Measurements from ENCODE around the gene SRP68.
A peak's percentile ranks its signal among the peaks of the same experiment; 100 is the strongest.
"Not testable (repeated sequence)": the region's sequence is repeated elsewhere in the genome, so short reads cannot be mapped to it uniquely, and the experiment has no call there.

The SRP68 gene

DNA sequence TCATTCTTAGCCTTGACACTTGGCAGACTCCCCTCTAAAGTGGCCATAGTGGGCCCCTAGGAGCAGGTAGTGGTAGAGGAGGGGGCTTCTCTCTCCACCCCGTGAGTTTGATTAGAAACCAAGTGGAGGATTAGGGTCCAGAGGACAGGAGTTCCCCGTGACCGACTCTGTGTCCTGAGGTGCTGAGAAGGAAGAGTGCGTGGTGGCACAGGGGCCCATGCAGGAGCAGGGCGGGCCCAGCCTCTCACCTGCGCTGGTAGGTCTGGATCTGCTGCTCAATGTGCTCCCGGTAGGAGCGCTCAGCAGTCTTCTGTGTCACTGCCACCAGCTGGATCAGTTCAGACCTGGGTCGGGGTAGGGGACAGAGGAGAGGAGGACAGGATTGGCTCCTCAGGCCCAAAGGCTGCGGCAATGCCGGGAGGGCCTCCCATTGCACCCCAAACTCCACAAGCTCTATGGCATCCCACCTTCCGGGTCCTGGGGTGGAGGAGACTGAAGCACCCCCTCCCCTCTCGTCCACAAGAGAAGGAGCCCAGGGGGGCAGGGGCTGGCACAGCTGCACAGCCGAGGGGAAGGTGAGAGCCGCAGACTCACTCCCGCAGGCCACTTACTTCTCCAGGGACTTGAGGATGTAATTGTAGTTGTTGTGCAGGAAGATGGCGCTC is 12.9 kb upstream of the SRP68 start:
- H3K27ac Mint-ChIP-seq = no peak overlapping the region
- no peak overlapping the region for H3K4me3 Mint-ChIP-seq
- no peaks in the 10 kb centered on the region for H3K9me3 Mint-ChIP-seq
- no peaks in the 10 kb centered on the region for H3K27me3 Mint-ChIP-seq (ENCODE audit: low read depth)
- H3K36me3 Mint-ChIP-seq (ENCODE audit: low read depth) = peaks cover 29% of the 10 kb centered on the region
- H3K4me1 Mint-ChIP-seq (ENCODE audit: low read depth) = no peaks in the 10 kb centered on the region
- no peak for DNase-seq (ENCODE audit: low spot score)

DNA sequence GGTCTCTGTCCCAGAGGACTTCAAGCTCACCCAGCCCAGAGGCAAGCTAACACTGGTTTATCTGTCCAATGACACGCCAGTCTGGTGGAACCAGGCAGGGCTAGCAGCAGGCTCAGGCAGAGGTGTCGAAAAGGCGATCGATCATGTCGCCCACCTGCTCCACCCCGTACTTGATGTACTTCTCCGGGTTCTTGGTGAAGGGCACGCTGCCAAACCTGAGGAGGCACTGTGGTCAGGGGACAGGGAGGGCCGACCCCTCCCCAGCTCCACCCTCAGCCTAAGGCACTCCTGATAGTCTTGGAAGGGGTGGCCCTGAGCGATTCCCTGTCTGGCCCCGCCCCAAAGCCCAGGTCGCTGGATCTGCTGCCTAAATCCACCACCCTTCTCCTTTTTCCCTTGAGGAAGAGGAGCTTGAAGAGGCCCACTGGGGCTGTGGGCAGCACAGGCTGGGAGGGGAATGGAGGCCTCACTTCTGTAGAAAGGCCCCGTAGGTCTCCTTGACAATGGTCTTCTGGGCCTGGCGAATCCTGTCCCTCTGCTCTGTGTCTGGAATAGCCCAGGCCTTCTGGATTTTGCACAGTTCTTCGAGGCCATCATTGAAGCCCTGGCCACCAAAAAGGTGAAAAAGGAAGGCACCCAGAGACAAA is 11.3 kb upstream of the SRP68 start:
- H3K4me3 Mint-ChIP-seq = no peak overlapping the region
- no peak overlapping the region for H3K27ac Mint-ChIP-seq
- peaks cover 10% of the 10 kb centered on the region for H3K27me3 Mint-ChIP-seq (ENCODE audit: low read depth)
- peaks cover 22% of the 10 kb centered on the region for H3K36me3 Mint-ChIP-seq (ENCODE audit: low read depth)
- H3K9me3 Mint-ChIP-seq = no peaks in the 10 kb centered on the region
- DNase-seq (ENCODE audit: low spot score) = no peak
- H3K4me1 Mint-ChIP-seq (ENCODE audit: low read depth) = no peaks in the 10 kb centered on the region

DNA sequence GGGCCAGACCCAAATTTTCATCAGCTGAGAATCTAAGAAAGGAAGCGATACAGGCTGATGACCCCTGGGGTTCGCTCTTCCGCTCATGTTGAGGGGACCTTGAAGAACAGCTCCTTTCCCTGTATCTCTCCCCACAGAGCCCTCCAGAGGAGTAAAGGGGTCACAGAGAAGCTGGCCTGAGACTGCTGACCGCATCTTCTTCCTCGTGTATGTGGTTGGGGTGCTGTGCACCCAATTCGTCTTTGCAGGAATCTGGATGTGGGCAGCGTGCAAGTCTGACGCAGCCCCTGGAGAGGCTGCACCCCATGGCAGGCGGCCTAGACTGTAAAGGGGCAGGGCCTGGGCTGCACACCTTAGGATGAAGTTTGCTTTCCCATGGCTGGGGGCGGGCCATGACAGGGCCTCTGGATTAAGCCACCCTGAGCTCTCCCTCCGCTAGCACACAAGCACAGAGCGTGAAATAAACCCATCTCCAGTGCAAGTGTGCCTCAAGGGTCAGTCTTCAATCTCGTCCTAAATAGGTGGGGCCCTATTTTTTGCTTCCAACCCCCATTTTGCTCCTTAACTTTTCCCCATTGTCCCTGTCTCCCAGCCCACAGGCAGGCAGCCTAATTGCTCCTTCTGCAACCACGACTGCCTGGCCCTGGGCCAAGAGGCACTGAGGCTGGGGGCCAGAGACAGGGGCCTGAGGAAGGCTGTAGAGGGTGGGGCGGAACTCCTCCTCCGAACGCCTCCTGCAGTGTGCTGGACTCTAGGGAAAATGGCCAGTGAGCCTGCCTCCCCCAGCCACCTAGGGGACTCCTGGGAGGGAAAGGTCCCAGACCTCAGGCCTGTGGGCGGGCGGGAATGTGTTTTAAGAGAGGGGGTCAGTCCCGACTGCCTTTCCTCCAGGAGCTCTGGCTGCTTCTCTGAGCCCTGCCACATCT is 10.3 kb upstream of the SRP68 start:
- no peak for DNase-seq (ENCODE audit: low spot score)
- H3K9me3 Mint-ChIP-seq = no peaks in the 10 kb centered on the region
- peaks cover 19% of the 10 kb centered on the region for H3K36me3 Mint-ChIP-seq (ENCODE audit: low read depth)
- H3K4me1 Mint-ChIP-seq (ENCODE audit: low read depth) = no peaks in the 10 kb centered on the region
- H3K27ac Mint-ChIP-seq = no peak overlapping the region
- H3K4me3 Mint-ChIP-seq = no peak overlapping the region
- peaks cover 18% of the 10 kb centered on the region for H3K27me3 Mint-ChIP-seq (ENCODE audit: low read depth)

DNA sequence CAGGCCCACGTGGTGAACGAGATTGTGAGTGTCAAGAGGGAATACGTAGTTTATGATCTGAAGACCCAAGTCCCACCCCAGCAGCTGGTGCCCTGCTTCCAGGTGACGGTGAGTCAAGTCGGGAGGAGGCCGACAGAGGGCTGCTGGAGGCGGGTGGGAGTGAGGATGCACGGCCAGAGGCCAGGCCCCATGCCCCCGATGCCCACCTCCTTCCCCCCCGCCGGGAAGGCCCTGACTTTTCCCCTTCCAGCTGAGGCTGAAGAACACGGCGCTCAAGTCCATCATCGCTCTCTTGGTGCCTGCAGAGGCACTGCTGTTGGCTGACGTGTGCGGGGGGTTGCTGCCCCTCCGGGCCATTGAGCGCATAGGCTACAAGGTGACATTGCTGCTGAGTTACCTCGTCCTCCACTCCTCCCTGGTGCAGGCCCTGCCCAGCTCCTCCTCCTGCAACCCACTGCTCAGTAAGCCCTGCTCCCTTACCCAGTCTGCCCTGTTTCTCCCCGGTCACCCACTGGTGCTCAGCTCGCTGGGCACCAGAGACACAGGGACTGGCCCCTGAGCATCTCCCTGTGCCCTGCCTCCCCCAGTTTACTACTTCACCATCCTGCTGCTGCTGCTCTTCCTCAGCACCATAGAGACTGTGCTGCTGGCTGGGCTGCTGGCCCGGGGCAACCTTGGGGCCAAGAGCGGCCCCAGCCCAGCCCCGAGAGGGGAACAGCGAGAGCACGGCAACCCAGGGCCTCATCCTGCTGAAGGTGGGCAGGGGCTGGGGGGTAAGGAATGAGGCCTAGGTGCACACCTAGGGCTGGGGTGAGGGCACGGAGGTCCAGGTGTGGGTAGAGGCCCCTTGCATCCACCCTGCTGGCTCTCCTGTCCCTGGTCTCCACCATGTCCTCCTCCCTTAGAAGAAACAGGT is 9.2 kb upstream of the SRP68 start:
- H3K9me3 Mint-ChIP-seq = no peaks in the 10 kb centered on the region
- H3K4me1 Mint-ChIP-seq (ENCODE audit: low read depth) = peaks cover 3% of the 10 kb centered on the region
- peaks cover 16% of the 10 kb centered on the region for H3K36me3 Mint-ChIP-seq (ENCODE audit: low read depth)
- H3K27me3 Mint-ChIP-seq (ENCODE audit: low read depth) = peaks cover 28% of the 10 kb centered on the region
- H3K27ac Mint-ChIP-seq = no peak overlapping the region
- no peak for DNase-seq (ENCODE audit: low spot score)
- H3K4me3 Mint-ChIP-seq = no peak overlapping the region

DNA sequence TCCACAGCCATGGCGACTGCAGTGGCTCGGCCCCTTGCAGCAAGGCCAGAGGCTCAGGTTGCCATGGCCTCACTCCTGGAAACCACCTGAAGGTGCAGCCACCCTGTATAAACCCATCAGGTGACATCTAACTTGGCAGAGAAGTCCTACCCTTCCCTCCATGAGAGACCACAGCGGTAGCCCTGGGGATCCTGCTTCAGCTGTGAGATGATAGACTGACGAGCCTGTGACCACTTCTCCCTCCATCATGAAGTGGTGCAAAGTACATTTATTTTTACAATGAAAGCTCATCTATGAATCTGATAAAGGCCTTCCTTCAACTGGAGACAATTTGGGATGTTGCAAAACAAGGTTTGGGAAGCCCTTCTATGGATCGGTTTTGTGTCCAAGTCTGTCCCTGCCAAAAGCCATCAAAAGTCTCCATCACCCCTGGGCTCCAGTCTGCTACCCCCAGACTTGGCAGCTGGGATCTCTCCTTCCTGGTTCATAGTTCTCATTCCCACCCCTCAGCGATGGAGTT is 8.5 kb upstream of the SRP68 start:
- no peaks in the 10 kb centered on the region for H3K9me3 Mint-ChIP-seq
- H3K4me3 Mint-ChIP-seq = no peak overlapping the region
- H3K27me3 Mint-ChIP-seq (ENCODE audit: low read depth) = peaks cover 34% of the 10 kb centered on the region
- no peak overlapping the region for H3K27ac Mint-ChIP-seq
- peaks cover 3% of the 10 kb centered on the region for H3K4me1 Mint-ChIP-seq (ENCODE audit: low read depth)
- DNase-seq (ENCODE audit: low spot score) = no peak
- H3K36me3 Mint-ChIP-seq (ENCODE audit: low read depth) = peaks cover 12% of the 10 kb centered on the region

DNA sequence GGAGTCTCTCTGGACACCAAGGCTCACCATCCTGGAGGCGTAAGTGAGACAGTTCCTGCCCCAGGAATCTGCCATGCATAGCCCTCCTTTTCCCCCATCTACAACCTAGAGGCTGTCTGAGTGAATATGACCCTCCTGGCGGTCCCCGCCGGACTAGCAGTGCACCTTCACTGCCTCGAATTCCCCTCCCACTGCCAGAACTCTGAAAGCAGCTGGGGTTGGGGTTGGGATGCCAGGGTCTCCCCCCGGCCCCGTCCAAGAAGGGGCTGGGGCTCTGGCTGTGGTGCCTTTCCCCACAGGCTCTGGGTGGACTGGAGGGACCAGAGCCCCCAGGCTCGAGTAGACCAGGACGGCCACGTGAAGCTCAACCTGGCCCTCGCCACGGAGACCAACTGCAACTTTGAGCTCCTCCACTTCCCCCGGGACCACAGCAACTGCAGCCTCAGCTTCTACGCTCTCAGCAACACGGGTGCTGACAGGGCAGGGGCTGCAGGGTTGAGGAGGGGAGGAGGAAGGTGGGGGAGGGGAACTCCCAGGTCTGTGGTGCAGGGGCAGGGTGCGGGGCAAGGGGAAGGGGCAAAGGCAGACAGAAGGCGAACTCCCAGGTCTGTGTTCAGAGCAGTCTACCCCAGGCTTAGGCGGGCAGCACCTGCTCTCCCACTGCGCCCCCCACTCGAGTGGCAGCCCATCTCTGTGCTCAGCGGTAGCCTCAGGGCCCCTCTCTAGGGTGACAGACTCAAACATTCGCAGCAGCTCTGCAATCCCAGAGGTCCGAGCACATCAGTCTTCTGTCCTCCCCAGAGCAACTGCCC is 7.8 kb upstream of the SRP68 start:
- peaks cover 7% of the 10 kb centered on the region for H3K36me3 Mint-ChIP-seq (ENCODE audit: low read depth)
- H3K4me3 Mint-ChIP-seq = no peak overlapping the region

DNA sequence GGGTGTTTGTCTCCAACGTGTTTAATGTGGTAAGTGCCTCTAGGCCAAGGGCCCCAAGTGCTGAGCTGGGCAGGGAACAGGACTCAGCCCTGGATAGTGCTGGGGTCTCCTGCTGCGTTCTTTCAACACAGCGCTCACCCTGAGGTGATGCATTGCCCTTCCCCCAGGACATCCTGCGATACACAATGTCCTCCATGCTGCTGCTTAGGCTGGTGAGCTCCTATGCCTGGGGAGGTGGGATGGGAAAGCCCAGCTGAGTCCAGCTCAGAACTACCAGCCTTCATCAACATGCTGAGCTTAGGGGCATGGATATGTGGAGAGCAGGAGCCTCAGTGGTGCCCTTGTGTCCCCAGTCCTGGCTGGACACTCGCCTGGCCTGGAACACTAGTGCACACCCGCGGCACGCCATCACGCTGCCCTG is 7.2 kb upstream of the SRP68 start:
- H3K27ac Mint-ChIP-seq = no peak overlapping the region
- peaks cover 44% of the 10 kb centered on the region for H3K27me3 Mint-ChIP-seq (ENCODE audit: low read depth)
- no peaks in the 10 kb centered on the region for H3K9me3 Mint-ChIP-seq
- H3K4me1 Mint-ChIP-seq (ENCODE audit: low read depth) = peaks cover 7% of the 10 kb centered on the region
- no peak for DNase-seq (ENCODE audit: low spot score)
- no peak overlapping the region for H3K4me3 Mint-ChIP-seq
- peaks cover 7% of the 10 kb centered on the region for H3K36me3 Mint-ChIP-seq (ENCODE audit: low read depth)

More for the DNA sequence above, 7.8 kb upstream of the SRP68 start:
- H3K27me3 Mint-ChIP-seq (ENCODE audit: low read depth) = peaks cover 40% of the 10 kb centered on the region
- H3K9me3 Mint-ChIP-seq = no peaks in the 10 kb centered on the region
- no peak for DNase-seq (ENCODE audit: low spot score)
- peaks cover 4% of the 10 kb centered on the region for H3K4me1 Mint-ChIP-seq (ENCODE audit: low read depth)
- H3K27ac Mint-ChIP-seq = no peak overlapping the region

DNA sequence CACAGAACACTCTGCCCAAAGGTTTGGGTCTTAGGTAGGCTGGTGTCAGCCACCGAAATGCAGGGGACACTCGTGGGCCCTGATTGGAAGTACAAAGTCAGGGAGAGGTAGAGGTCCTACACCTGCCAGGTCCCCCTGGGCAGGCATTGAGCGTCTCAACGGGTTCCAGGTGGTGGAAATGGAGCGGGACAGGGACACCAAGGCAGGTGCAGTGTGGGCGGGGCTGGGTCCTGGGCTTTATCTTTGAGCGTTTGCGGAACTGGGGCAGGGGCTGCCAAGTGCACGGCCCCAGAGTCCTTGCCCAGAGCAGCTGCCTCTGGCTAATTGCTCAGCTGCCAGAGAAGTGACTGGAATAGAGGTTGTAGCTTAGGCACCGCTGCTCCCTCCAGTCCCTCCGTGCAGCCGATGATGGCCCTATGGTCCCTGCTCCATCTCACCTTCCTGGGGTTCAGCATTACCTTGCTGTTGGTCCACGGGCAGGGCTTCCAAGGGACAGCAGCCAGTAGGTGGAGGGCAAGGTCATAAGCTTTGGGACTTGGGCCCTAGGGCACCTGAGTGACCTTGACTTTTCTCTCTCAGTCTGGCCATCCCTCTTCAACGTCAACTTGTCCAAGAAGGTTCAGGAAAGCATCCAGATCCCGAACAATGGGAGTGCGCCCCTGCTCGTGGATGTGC is 6.7 kb upstream of the SRP68 start, which contains the start of gene ZACN:
TSS of gene ZACN (plus strand) at position 323 of the 675 bp plus-strand sequence. CDS start at position 406, 83 bp downstream.
- Mint-ChIP-seq H3K36me3 (ENCODE audit: low read depth) (peaks cover 4% of the 10 kb centered on the region), H3K4me3 (no peak within 1 kb of the TSS), H3K27me3 (ENCODE audit: low read depth) (peaks cover 45% of the 10 kb centered on the region), H3K27ac (peak within 1 kb of the TSS; percentile 62), H3K9me3 (no peaks in the 10 kb centered on the region), H3K4me1 (ENCODE audit: low read depth) (peaks cover 7% of the 10 kb centered on the region)
- DNase-seq (ENCODE audit: low spot score) = no peak

DNA sequence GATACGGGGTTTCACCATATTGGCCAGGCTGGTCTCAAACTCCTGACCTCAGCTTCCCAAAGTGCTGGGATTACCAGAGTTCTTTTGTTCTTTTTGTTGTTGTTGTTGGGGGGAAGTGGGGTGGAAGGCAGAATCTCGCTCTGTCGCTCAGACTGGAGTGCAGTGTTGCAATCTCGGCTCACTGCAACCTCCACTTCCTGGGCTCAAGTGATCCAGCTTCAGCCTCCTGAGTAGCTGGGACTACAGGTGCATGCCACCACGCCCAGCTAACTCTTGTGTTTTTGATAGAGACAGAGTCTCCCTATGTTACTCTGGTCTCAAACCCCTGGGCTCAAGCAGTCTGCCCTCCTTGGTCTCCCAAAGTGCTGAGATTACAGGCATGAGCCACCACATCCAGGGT is 6.1 kb upstream of the SRP68 start:
- H3K4me3 Mint-ChIP-seq; DNase-seq (ENCODE audit: low spot score); H3K9me3 Mint-ChIP-seq; H3K36me3 Mint-ChIP-seq (ENCODE audit: low read depth); H3K4me1 Mint-ChIP-seq (ENCODE audit: low read depth): not testable (repeated sequence)
- Mint-ChIP-seq H3K27ac (peak overlapping the region; percentile 62), H3K27me3 (ENCODE audit: low read depth) (peaks cover 51% of the 10 kb centered on the region)

DNA sequence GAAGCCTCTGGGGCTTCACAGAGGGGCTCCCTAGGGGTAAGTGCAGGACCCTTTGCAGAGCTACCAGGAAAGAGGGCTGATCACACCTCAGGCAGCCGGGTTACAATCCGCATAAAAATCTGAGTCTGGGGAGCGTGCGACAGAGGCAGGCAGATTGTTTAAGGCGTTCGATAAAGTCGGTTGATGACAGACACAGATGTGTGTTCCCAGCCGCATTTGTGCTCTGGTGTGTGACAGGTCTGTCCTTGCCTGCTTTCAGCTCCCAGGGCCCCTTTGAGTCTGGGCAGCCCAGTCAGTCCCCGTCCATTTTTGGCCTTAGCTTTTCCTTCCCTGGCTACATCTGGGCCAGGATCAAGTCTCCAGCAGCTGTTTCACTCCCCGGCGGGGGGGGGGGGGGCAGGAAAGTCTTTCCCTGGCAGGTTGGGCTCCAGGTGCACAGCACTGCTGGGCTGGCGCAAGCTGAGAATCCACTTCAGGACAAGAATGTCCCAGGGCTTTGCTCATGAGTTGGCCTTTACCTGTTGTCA is 5.3 kb upstream of the SRP68 start:
- Mint-ChIP-seq H3K4me1 (ENCODE audit: low read depth) (peaks cover 10% of the 10 kb centered on the region), H3K4me3 (no peak overlapping the region)

DNA sequence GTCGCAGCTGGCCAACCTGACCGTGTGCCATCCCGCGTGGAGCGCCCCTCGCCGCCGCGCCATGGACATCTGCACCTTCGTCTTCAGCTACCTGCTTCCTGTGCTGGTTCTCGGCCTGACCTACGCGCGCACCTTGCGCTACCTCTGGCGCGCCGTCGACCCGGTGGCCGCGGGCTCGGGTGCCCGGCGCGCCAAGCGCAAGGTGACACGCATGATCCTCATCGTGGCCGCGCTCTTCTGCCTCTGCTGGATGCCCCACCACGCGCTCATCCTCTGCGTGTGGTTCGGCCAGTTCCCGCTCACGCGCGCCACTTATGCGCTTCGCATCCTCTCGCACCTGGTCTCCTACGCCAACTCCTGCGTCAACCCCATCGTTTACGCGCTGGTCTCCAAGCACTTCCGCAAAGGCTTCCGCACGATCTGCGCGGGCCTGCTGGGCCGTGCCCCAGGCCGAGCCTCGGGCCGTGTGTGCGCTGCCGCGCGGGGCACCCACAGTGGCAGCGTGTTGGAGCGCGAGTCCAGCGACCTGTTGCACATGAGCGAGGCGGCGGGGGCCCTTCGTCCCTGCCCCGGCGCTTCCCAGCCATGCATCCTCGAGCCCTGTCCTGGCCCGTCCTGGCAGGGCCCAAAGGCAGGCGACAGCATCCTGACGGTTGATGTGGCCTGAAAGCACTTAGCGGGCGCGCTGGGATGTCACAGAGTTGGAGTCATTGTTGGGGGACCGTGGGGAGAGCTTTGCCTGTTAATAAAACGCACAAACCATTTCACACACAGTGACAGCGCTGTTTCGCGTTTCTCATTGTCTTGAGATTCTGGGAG is 4.7 kb upstream of the SRP68 start:
- Mint-ChIP-seq H3K36me3 (ENCODE audit: low read depth) (peaks cover 4% of the 10 kb centered on the region), H3K4me3 (peak overlapping the region; percentile 60), H3K9me3 (no peaks in the 10 kb centered on the region), H3K27ac (no peak overlapping the region), H3K4me1 (ENCODE audit: low read depth) (peaks cover 13% of the 10 kb centered on the region), H3K27me3 (ENCODE audit: low read depth) (peaks cover 51% of the 10 kb centered on the region)
- peak; percentile 24 for DNase-seq (ENCODE audit: low spot score)

More for the DNA sequence above, 5.3 kb upstream of the SRP68 start:
- no peaks in the 10 kb centered on the region for H3K9me3 Mint-ChIP-seq
- no peak overlapping the region for H3K27ac Mint-ChIP-seq
- no peak for DNase-seq (ENCODE audit: low spot score)
- peaks cover 51% of the 10 kb centered on the region for H3K27me3 Mint-ChIP-seq (ENCODE audit: low read depth)
- H3K36me3 Mint-ChIP-seq (ENCODE audit: low read depth) = peaks cover 4% of the 10 kb centered on the region

Data from T-helper 2 cell treated with Interferon-gamma antibody and Interleukin-4, amounts not matched to agents 5 μg/mL and 100 μg/mL, for 36 hours (primary cell).